Measurements from ENCODE around the gene SCD5.

Gene SCD5

GRCh38 chr4:82644734-82645126, 153.9 kb downstream of the SCD5 start:
- in situ Hi-C loops (cut with HindIII; ENCODE audit: low sequenced_read_pairs), result no loop called here

DNA sequence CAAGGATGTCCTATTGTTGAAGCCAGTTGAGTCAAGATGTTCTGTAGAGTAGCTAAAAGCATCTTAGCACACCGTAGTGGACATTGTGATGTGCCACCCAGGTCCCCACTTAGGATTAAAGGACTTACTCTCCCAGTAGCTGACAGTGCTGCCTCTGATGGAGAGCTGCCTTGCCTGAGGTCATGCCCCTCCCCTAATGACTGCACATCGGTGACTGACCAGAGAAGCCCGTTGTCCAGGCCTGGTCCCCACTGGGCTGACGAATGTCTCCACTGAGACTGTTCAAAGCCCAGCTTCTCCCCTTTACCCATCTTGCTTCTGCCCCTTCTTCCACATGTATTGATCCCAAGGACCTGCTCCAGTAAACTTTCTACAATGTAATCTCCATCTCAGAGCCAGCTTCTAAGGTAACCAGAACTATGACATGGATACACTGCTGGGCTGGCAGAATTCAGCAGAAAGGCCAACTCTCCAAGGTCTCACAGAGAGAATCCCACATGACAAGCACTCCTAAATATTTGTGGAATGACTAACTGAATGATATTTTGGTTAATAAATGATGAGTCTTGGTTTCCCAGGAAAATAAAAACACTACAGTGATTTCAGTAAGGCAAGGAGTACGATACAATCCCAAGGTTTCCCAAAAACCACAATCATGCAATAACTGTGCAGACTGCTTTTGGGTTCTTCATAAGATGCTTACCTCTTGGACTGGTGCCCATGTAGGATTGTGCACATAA, 154.4 kb downstream of the SCD5 start:
- in situ Hi-C loops (cut with HindIII; ENCODE audit: low sequenced_read_pairs), result no loop called here

- in situ Hi-C loops (cut with HindIII; ENCODE audit: low sequenced_read_pairs), result no loop called here
Measured at GRCh38 chr4:82642331-82642730, 156.3 kb downstream of the SCD5 start.

DNA sequence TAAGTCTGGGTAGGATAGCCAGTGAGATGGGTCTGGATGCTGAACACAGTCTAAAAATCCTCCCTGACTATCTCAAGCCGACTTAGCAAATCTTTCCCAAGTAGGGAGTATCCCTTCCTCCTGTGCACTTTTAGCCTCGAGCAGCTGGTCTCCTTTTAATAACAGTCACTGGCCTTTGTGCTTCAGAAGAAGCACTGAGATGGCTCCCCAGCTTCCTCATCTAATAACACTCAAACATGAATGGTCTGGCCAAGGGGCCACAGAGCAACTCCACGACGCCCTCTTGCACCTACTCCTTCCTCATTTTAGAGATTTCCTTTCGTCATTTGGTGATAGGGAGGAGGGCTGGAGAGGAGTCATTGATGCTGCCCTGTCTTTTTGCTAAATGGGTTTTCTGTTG, 158.1 kb downstream of the SCD5 start:
- in situ Hi-C loops (cut with HindIII; ENCODE audit: low sequenced_read_pairs), result no loop called here

DNA sequence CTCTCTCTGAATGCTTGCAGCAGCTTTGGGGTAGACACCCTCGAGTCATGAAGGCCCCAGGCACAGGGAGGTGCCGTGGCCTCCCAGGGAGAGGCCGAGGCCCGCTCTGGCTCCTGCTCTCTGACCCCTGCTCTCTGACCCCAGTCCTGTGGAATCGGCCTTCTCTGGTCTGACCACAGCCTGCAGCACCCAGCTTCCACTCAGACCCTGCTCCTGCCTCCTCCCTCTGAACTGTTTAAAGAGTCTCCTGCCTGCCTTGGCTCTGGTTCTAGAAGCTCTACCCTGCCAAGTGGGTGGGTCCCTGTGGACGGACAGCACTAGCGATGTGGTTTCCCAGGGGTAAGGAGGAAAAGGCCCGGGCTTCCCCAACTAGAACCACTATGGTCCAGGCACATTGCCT, 158.6 kb downstream of the SCD5 start:
- in situ Hi-C loops (cut with HindIII; ENCODE audit: low sequenced_read_pairs), result no loop called here

DNA sequence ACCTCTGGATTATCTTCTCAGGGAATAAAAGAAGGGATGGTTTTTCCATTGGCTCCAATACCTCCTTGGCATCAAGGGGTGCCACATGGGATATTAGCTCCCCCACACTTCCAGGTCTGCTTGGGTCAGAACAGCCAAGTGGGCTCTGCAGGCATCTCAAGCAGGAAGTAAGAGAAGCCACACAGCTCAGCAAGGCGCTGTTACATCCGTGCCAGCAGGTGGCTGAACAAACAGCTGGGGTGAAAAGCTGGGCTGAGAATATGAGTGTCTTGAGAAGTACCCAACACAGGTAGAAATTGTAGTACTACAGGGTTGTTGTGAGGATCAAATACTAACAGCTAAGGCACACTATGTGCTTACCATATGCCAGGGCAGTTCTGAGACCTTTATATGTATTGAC, 160.1 kb downstream of the SCD5 start:
- in situ Hi-C loops (cut with HindIII; ENCODE audit: low sequenced_read_pairs), result no loop called here

- in situ Hi-C loops (cut with HindIII; ENCODE audit: low sequenced_read_pairs), result no loop called here
Measured at GRCh38 chr4:82630079-82630478, 168.5 kb downstream of the SCD5 start.

GRCh38 chr4:82629238-82630000, 169.2 kb downstream of the SCD5 start:
- in situ Hi-C loops (cut with HindIII; ENCODE audit: low sequenced_read_pairs), result no loop called here

GRCh38 chr4:82626251-82626868, 172.2 kb downstream of the SCD5 start:
- in situ Hi-C loops (cut with HindIII; ENCODE audit: low sequenced_read_pairs), result no loop called here

GRCh38 chr4:82624819-82625218, 173.8 kb downstream of the SCD5 start:
- in situ Hi-C loops (cut with HindIII; ENCODE audit: low sequenced_read_pairs), result no loop called here

DNA sequence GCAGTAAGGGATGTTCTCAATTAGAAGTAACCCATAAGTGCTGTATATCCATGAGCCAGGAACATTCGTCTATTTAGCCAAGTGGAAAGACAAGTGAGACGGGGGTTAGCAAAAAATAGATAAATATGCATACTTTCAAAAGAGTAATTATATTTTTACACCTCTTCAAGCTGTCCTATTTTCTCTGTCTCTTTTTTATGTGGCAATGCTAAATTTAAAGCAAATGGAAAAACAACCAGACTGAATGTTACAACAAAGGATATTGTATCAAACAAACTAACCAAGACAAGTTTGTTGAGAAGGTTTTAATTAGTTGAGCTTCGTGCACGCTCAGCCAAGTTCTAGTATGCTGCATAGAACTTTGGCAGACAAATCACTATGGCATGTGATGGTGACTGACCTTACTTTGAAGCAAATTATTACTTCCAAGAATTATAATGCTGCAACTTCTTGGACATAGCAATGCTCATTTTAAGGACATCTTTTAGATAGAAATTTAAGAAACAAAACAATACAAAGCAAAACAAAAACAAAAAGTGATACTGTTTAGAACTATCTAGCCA, 175.4 kb downstream of the SCD5 start:
- in situ Hi-C loops (cut with HindIII; ENCODE audit: low sequenced_read_pairs), result no loop called here

DNA sequence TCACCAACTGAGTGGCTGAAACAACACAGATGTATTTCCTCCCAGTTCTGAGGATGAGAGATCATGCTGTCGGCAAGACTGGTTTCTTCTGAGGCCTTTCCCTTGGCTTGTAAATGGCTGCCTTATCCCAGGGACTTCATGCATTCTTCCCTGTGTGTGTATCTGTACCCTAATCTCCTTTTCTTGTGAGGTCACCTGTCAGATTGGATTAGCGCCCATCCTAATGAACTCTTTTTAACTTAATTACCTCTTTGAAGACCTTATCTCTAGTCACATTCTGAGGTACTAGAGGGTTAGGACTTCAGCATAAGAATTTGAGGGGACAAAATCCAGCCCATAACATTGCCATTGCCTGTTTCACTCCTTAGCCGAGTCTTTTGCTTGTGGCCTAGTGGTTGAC, 177.3 kb downstream of the SCD5 start:
- in situ Hi-C loops (cut with HindIII; ENCODE audit: low sequenced_read_pairs), result no loop called here

GRCh38 chr4:82620126-82620735, 178.4 kb downstream of the SCD5 start:
- in situ Hi-C loops (cut with HindIII; ENCODE audit: low sequenced_read_pairs), result no loop called here

DNA sequence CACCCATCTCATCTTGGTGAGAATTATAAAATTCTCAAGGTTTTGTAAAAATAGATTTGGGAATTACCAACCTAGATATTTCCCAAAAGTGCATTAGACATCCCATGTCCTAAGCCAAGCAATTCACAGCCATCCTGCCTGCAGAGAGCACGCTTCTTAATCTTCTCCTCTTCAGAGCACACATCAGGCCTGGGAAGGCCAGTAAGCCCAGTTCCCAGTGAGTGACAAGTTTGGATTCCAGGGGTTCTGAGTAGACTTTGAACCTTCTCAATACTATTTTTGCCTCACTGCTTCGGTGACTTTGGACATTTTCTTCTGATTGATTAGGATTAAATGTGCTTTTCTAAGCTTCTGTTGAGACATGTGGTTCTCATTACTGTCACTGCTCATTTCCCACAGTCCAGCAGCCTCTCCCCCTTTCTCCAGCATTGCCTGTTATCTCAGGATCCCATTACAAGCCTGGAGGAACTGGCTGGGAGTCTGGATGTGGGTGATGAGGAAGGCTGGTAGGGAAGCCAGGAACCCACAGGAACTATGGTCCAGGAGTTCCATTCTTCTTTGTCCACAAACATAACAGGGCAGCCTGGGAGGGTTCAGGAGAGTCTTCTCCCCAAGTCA, 180.4 kb downstream of the SCD5 start:
- in situ Hi-C loops (cut with HindIII; ENCODE audit: low sequenced_read_pairs), result no loop called here

GRCh38 chr4:82614838-82615449, 183.7 kb downstream of the SCD5 start:
- in situ Hi-C loops (cut with HindIII; ENCODE audit: low sequenced_read_pairs), result no loop called here

GRCh38 chr4:82613121-82613520, 185.5 kb downstream of the SCD5 start:
- in situ Hi-C loops (cut with HindIII; ENCODE audit: low sequenced_read_pairs), result no loop called here

DNA sequence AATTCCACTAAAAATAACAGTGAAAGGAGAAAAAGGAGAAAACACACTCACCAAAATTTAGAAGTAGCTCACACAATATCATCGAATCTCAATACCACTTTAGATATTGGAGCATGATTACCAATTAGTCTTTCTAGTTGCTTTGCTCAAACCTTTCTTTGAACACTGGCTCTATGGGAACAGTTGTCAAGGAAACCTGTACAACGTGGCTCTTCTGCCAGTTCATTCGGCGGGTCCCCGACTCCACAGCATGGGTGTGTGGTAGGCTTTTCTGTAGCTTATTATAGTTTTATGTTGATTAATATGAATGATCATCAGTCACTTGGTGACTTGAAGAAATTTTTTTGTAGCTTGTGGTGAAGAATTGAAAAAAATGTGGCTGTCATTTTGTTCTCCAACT, 186.6 kb downstream of the SCD5 start:
- in situ Hi-C loops (cut with HindIII; ENCODE audit: low sequenced_read_pairs), result no loop called here

DNA sequence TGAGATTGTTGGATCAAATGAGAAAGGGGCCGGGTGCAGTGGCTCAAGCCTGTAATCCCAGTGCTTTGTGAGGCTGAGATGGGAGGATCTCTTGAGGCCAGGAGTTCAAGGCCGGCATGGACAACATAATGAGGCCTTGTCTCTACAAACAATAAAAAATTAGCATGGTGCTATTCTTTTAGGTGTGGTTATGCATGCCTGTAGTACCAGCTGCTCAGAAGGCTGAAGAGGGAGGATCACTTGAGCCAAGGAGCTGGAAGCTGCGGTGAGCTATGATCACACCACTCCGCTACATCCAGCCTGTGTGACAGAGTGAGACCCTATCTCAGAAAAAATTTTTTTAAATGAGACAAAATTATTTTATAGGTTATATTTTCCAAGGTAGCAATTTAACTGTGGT, 187.1 kb downstream of the SCD5 start:
- in situ Hi-C loops (cut with HindIII; ENCODE audit: low sequenced_read_pairs), result no loop called here

- in situ Hi-C loops (cut with HindIII; ENCODE audit: low sequenced_read_pairs), result no loop called here
Measured at GRCh38 chr4:82610041-82610440, 188.6 kb downstream of the SCD5 start.

DNA sequence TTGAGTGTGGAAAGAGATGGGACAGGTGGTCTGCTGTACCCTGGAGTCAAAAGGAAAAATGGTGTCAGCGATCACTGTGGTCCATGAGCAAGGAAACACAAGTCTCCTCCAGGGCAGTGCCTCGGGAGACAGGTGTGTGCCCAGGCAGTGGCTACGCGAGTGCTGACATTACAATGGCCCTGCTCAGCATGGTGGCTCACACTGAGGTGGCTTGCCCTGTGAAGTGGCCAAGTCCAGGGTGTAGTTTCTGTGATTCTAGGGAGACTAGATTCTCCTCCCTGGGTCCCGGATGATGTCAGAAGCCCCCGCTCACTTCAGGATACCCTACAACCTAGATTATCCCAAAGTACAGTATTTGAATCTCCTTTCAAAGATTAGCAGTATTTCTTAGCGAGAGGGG, 192.0 kb downstream of the SCD5 start:
- in situ Hi-C loops (cut with HindIII; ENCODE audit: low sequenced_read_pairs), result no loop called here
